IPS DF 4.7 (cell line): Measurements from ENCODE around the gene EXOSC3.
"Not testable (repeated sequence)": the region's sequence is repeated elsewhere in the genome, so short reads cannot be mapped to it uniquely, and the experiment has no call there.

ENCODE experiments used
- DNase-seq: peaks from one replicate; pipeline ENCODE4 v3.0.0-alpha.2; 2013; ENCODE audit warnings: low spot score; ENCODE audit errors: extremely low read depth

Gene EXOSC3

GRCh38 chr9:37784616-37785483 is at the start of gene EXOSC3:
Gene EXOSC3, minus strand, starts transcription at chr9:37785064. Its CDS starts 20 bp downstream, at chr9:37785044.
- DNase-seq, result peak; percentile 74

GRCh38 chr9:37827483-37828165 is 42.8 kb upstream of the EXOSC3 start:
- no peak for DNase-seq

GRCh38 chr9:37825174-37825573 is 40.3 kb upstream of the EXOSC3 start:
- DNase-seq, result not testable (repeated sequence)

- DNase-seq, result no peak
These were observed 35.3 kb upstream of the EXOSC3 start for GRCh38 chr9:37820142-37820541.

- no peak for DNase-seq
These were observed 34.0 kb upstream of the EXOSC3 start for GRCh38 chr9:37818849-37819248.

- no peak for DNase-seq
These were observed 28.0 kb upstream of the EXOSC3 start for GRCh38 chr9:37812773-37813379.

- DNase-seq, result no peak
These were observed 27.1 kb upstream of the EXOSC3 start for GRCh38 chr9:37811906-37812476.

GRCh38 chr9:37809676-37810075 is 24.8 kb upstream of the EXOSC3 start:
- not testable (repeated sequence) for DNase-seq

GRCh38 chr9:37806271-37806670 is 21.4 kb upstream of the EXOSC3 start:
- no peak for DNase-seq

GRCh38 chr9:37801959-37802711 is 17.3 kb upstream of the EXOSC3 start:
- DNase-seq, result no peak

- DNase-seq, result no peak
These were observed 16.5 kb upstream of the EXOSC3 start for GRCh38 chr9:37801287-37801850.

- DNase-seq, result no peak
These were observed 15.9 kb upstream of the EXOSC3 start, which contains the start of gene DCAF10 for GRCh38 chr9:37800631-37801286. Gene DCAF10, plus strand, starts transcription at chr9:37800797. Its CDS starts 70 bp downstream, at chr9:37800867.

GRCh38 chr9:37798677-37799076 is 13.8 kb upstream of the EXOSC3 start:
- DNase-seq, result no peak

GRCh38 chr9:37796232-37796631 is 11.4 kb upstream of the EXOSC3 start:
- DNase-seq, result no peak

GRCh38 chr9:37792122-37792521 is 7.3 kb upstream of the EXOSC3 start:
- DNase-seq, result no peak

- DNase-seq, result no peak
These were observed 5.2 kb upstream of the EXOSC3 start for GRCh38 chr9:37790096-37790495.

GRCh38 chr9:37788332-37788731 is 3.5 kb upstream of the EXOSC3 start:
- no peak for DNase-seq

- no peak for DNase-seq
These were observed 2.2 kb upstream of the EXOSC3 start for GRCh38 chr9:37787059-37787458.

- DNase-seq, result no peak
These were observed 611 bp downstream of the EXOSC3 start for GRCh38 chr9:37784291-37784615.

GRCh38 chr9:37778534-37778933 is 6.3 kb downstream of the EXOSC3 start:
- no peak for DNase-seq
